Heart left ventricle (tissue), 16 donors: Measurements from ENCODE around the gene CCDC127. TPM values are rescaled to one million over a fixed set of nuclear protein-coding genes. Genes with fewer than 3 reads are reported as not detected.

Experiments
- ATAC-seq, 4 donors: fragments of 200-7000 bp; cut with Tn5 transposase; one replicate each; pipeline ENCODE4 v1.9.1; 2020 to 2022; ENCODE audit warnings: moderate library complexity in 4 of 4, mild to moderate bottlenecking in 3 of 4, moderate number of reproducible peaks in 1 of 4
- DNase-seq, 5 donors: peaks; one replicate each; pipeline ENCODE4 v3.0.0-alpha.2; 2020
- H3K27ac ChIP-seq, 12 donors: fragments of 200-600 bp; sonication (generic) in 4 of 12; one replicate each; pipeline versions ENCODE4 v1.5.0 to v1.8.0; 2016 to 2022; ENCODE audit warnings: mild to moderate bottlenecking in 2 of 12
- H3K27me3 ChIP-seq, 9 donors: fragments of 200-600 bp; sonication (generic) in 2 of 9; one replicate each; pipeline versions ENCODE4 v1.5.1 to v1.8.0; 2016 to 2022; ENCODE audit warnings: mild to moderate bottlenecking in 3 of 9
- H3K36me3 ChIP-seq, 9 donors: fragments of 200-600 bp; sonication (generic) in 2 of 9; one replicate each; pipeline versions ENCODE4 v1.5.0 to v1.8.0; 2018 to 2022; ENCODE audit warnings: mild to moderate bottlenecking in 2 of 9
- H3K4me1 ChIP-seq, 12 donors: fragments of 200-600 bp; sonication (generic) in 4 of 12; one replicate each; pipeline versions ENCODE4 v1.5.0 to v1.8.0; 2016 to 2022; ENCODE audit warnings: mild to moderate bottlenecking in 3 of 12
- H3K4me3 ChIP-seq, 12 donors: fragments of 200-600 bp; sonication (generic) in 4 of 12; one replicate each; pipeline versions ENCODE4 v1.5.0 to v1.8.0; 2017 to 2022; ENCODE audit warnings: mild to moderate bottlenecking in 9 of 12, moderate library complexity in 4 of 12
- H3K9me3 ChIP-seq, 12 donors: fragments of 200-600 bp; sonication (generic) in 4 of 12; one replicate each; pipeline versions ENCODE4 v1.5.0 to v1.8.0; 2016 to 2022; ENCODE audit warnings: mild to moderate bottlenecking in 1 of 12
- CTCF ChIP-seq, 12 donors: fragments of 200-600 bp; sonication (generic) in 4 of 12; IDR thresholded peaks; one replicate each; pipeline versions ENCODE4 v1.5.0 to v1.8.0; 2018 to 2022; ENCODE audit warnings: antibody characterized with exemption in 12 of 12, mild to moderate bottlenecking in 5 of 12
- POLR2A ChIP-seq, 2 donors: fragments of 450-650 bp; IDR thresholded peaks; one replicate each; pipeline ENCODE4 v1.6.1; 2017; ENCODE audit warnings: antibody characterized with exemption in 2 of 2, mild to moderate bottlenecking in 2 of 2, moderate library complexity in 2 of 2
- WGBS, 4 donors: extraction: QIAGEN DNeasy Blood & Tissue Kit in 2 of 4; methylation state at CpG; one replicate each; pipeline versions ENCODE4 v1.1.5 to v1.1.7; 2013 to 2018; 5-methylcytosine and 5-hydroxymethylcytosine counted together
- intact Hi-C, 10 donors: fragments of 100-400 bp; cut with DNase I; formaldehyde crosslinking; loops; one replicate each; pipeline versions ENCODE4 v1.11.1 to v1.14.2; 2022
- polyA plus RNA-seq, 2 donors: library from polyadenylated mRNA; stranded (reverse); fragments of 200-250 nt; gene quantifications; one replicate each; pipeline ENCODE4 v1.2.3, GENCODE V29; 2013
- total RNA-seq, 9 donors: library from RNA; depleted of rRNA in 2 of 9; stranded (reverse); fragments of >200 nt in 2 of 9; fragmentation: NEBNext Ultra II Directional in 3 of 9; extraction: Animal tissue kit (Norgen Biotek cat#: 25700) in 3 of 9; gene quantifications; one replicate each; pipeline versions ENCODE4 v1.1.0 to v1.2.4, GENCODE V29; 2016 to 2023
- donor health status: ischemic (EF 13 %, LVEDD 7.1; RV severe dilation, severe dysfunction).
- donor health status: healthy with polysubstance abuse.
- donor health status: DM: no; HTN: yes; CAD: no.
- donor health status: DM: no; HTN: no; CAD: no.
- donor health status: ischemic (EF 25% LVEDD 6.9; RV normal size, moderate dysfunction).
- donor health status: ischemic (EF 25% LVEDD 5.7; RV mildly dilated, moderate dysfunction).
- donor health status: healthy.
- donor health status: DM: yes; HTN: yes; CAD: no.
- donor health status: ischemic (EF 35%, LVEDD 5.7; RV mildly dilated, moderate dysfunction).
- donor health status: nonischemic (EF 11% LVEDD 7.7; RV severe dilation, severe dysfunction).
- donor health status: DM: yes; HTN: yes; CAD: no.
- donor health status: PGD.
- donor health status: ischemic (EF 29% LVEDD 5.4; RV normal size, mild dysfunction).
- donor health status: nonischemic (EF 23%, LVEDD 6.1; RV moderate dilation, normal function).

Gene CCDC127
- total and polyA plus RNA-seq, 11 donors: 4.8 to 10.3 (median 7.5) TPM

GRCh38 chr5:196350-196749, 21.6 kb downstream of the CCDC127 start:
- whole genome bisulfite sequencing, 4 donors: 62 to 76% (median 66%) methylated on average over 8 to 10 of the region's 10 CpGs
- Histone ChIP-seq H3K4me3 (no peak overlapping the region), H3K9me3 (no peaks in the 10 kb centered on the region), H3K36me3 (peaks cover 0 to 22% (median 0%) of the 10 kb centered on the region in 9 donors), H3K27ac (peak overlapping the region in 9 of 12 donors; percentile 13 to 97 (median 80)), H3K27me3 (peaks cover 0 to 9% (median 0%) of the 10 kb centered on the region in 9 donors), H3K4me1 (peaks cover 0 to 57% (median 11%) of the 10 kb centered on the region in 12 donors)
- intact Hi-C loops: no loop called here
- no peak for TF ChIP-seq CTCF (IDR thresholded peaks at IDR 0.05)
- no peak for TF ChIP-seq POLR2A (IDR thresholded peaks at IDR 0.05)
- DNase-seq: no peak
- no peak for ATAC-seq

- Histone ChIP-seq H3K4me1 (peaks cover 0 to 61% (median 14%) of the 10 kb centered on the region in 12 donors), H3K4me3 (no peak overlapping the region), H3K27ac (peak overlapping the region in 11 of 12 donors; percentile 20 to 97 (median 92)), H3K27me3 (peaks cover 0 to 12% (median 0%) of the 10 kb centered on the region in 9 donors), H3K36me3 (peaks cover 0 to 22% (median 0%) of the 10 kb centered on the region in 9 donors), H3K9me3 (no peaks in the 10 kb centered on the region)
- ATAC-seq (no peak), DNase-seq (peak in 1 of 5 donors; percentile 32)
- WGBS, 4 donors: 65 to 76% (median 71%) methylated on average over 23 to 33 of the region's 33 CpGs
- intact Hi-C loops: no loop called here
- TF ChIP-seq POLR2A (IDR thresholded peaks at IDR 0.05): no peak
- peak in 1 of 12 donors; percentile 13 for TF ChIP-seq CTCF (IDR thresholded peaks at IDR 0.05)
These were observed 22.4 kb downstream of the CCDC127 start for GRCh38 chr5:195401-196160.

GRCh38 chr5:194603-195209, 23.2 kb downstream of the CCDC127 start:
- H3K4me1 ChIP-seq: peaks cover 0 to 62% (median 18%) of the 10 kb centered on the region in 12 donors
- peaks cover 0 to 12% (median 0%) of the 10 kb centered on the region in 9 donors for H3K27me3 ChIP-seq
- no peaks in the 10 kb centered on the region for H3K9me3 ChIP-seq
- TF ChIP-seq POLR2A (IDR thresholded peaks at IDR 0.05) (no peak), CTCF (IDR thresholded peaks at IDR 0.05) (no peak)
- H3K4me3 ChIP-seq: no peak overlapping the region
- H3K36me3 ChIP-seq: peaks cover 0 to 22% (median 0%) of the 10 kb centered on the region in 9 donors
- DNase-seq: peak in 1 of 5 donors; percentile 18
- intact Hi-C loops: loop anchor here in 1 of 10 donors (1.0 kb wide), 1 partner anchor 24 kb away; the partner anchor contains the start of genes CCDC127 and SDHA
- ATAC-seq: no peak
- peak overlapping the region; percentile 65 to 97 (median 92) for H3K27ac ChIP-seq
- WGBS, 4 donors: 77 to 85% (median 79%) methylated on average over 31 to 36 of the region's 36 CpGs

GRCh38 chr5:194102-194501, 23.9 kb downstream of the CCDC127 start:
- Histone ChIP-seq H3K4me3 (peak overlapping the region in 10 of 12 donors; percentile 7 to 55 (median 45)), H3K27ac (peak overlapping the region; percentile 49 to 97 (median 92)), H3K27me3 (peaks cover 0 to 12% (median 0%) of the 10 kb centered on the region in 9 donors), H3K36me3 (peaks cover 0 to 21% (median 0%) of the 10 kb centered on the region in 9 donors), H3K4me1 (peaks cover 0 to 65% (median 21%) of the 10 kb centered on the region in 12 donors), H3K9me3 (no peaks in the 10 kb centered on the region)
- intact Hi-C loops: loop anchor here in 1 of 10 donors (1.0 kb wide), 1 partner anchor 24 kb away; the partner anchor contains the start of genes CCDC127 and SDHA
- DNase-seq: peak; percentile 72 to 87 (median 77)
- no peak for TF ChIP-seq CTCF (IDR thresholded peaks at IDR 0.05)
- TF ChIP-seq POLR2A (IDR thresholded peaks at IDR 0.05): peak in 1 of 2 donors; percentile 32
- WGBS, 4 donors: 45 to 71% (median 54%) methylated on average over 15 of the region's 15 CpGs
- ATAC-seq: peak; percentile 24 to 60 (median 49)
